ENCODE measurements around the gene CCDC92B.
A peak's percentile ranks its signal among the peaks of the same experiment; 100 is the strongest.

The CCDC92B gene

GRCh38 chr17:2778489-2778888 lies 29.0 kb upstream of the CCDC92B start:
- Histone ChIP-seq H3K27ac (ENCODE audit: insufficient read depth, low read depth, low read length, poor library complexity, severe bottlenecking) (no peak overlapping the region), H3K36me3 (ENCODE audit: control insufficient read depth, insufficient read depth, low read length) (no peaks in the 10 kb centered on the region), H3K4me1 (ENCODE audit: control insufficient read depth, insufficient read depth, low read length) (no peaks in the 10 kb centered on the region), H3K27me3 (ENCODE audit: control insufficient read depth, insufficient read depth, low read length, poor library complexity, severe bottlenecking) (peaks cover 25% of the 10 kb centered on the region), H3K9me3 (ENCODE audit: control insufficient read depth, low read length) (no peaks in the 10 kb centered on the region), H3K4me3 (ENCODE audit: insufficient read depth, low read depth, low read length) (no peak overlapping the region)
- WGBS, 2 experiments: 77 to 85% methylated on average over 6 of the region's 6 CpGs

GRCh38 chr17:2777242-2777867 lies 27.9 kb upstream of the CCDC92B start:
- Histone ChIP-seq H3K4me3 (ENCODE audit: insufficient read depth, low read depth, low read length) (peak overlapping the region; percentile 59), H3K9me3 (ENCODE audit: control insufficient read depth, low read length) (no peaks in the 10 kb centered on the region), H3K27ac (ENCODE audit: insufficient read depth, low read depth, low read length, poor library complexity, severe bottlenecking) (no peak overlapping the region), H3K27me3 (ENCODE audit: control insufficient read depth, insufficient read depth, low read length, poor library complexity, severe bottlenecking) (peaks cover 25% of the 10 kb centered on the region), H3K4me1 (ENCODE audit: control insufficient read depth, insufficient read depth, low read length) (no peaks in the 10 kb centered on the region), H3K36me3 (ENCODE audit: control insufficient read depth, insufficient read depth, low read length) (no peaks in the 10 kb centered on the region)
- 34 to 39% methylated on average over 11 of the region's 11 CpGs for WGBS, 2 experiments

- no peaks in the 10 kb centered on the region for H3K9me3 ChIP-seq (ENCODE audit: control insufficient read depth, low read length)
- no peak overlapping the region for H3K27ac ChIP-seq (ENCODE audit: insufficient read depth, low read depth, low read length, poor library complexity, severe bottlenecking)
- 1% methylated on average over 73 to 79 of the region's 80 CpGs for WGBS, 2 experiments
- peak overlapping the region; percentile 59 for H3K4me3 ChIP-seq (ENCODE audit: insufficient read depth, low read depth, low read length)
- H3K4me1 ChIP-seq (ENCODE audit: control insufficient read depth, insufficient read depth, low read length): no peaks in the 10 kb centered on the region
- peaks cover 25% of the 10 kb centered on the region for H3K27me3 ChIP-seq (ENCODE audit: control insufficient read depth, insufficient read depth, low read length, poor library complexity, severe bottlenecking)
- no peaks in the 10 kb centered on the region for H3K36me3 ChIP-seq (ENCODE audit: control insufficient read depth, insufficient read depth, low read length)
Observed at GRCh38 chr17:2776589-2777241, 27.3 kb upstream of the CCDC92B start.

- no peaks in the 10 kb centered on the region for H3K36me3 ChIP-seq (ENCODE audit: control insufficient read depth, insufficient read depth, low read length)
- no peak overlapping the region for H3K4me3 ChIP-seq (ENCODE audit: insufficient read depth, low read depth, low read length)
- H3K9me3 ChIP-seq (ENCODE audit: control insufficient read depth, low read length): no peaks in the 10 kb centered on the region
- H3K27ac ChIP-seq (ENCODE audit: insufficient read depth, low read depth, low read length, poor library complexity, severe bottlenecking): no peak overlapping the region
- 92 to 93% methylated on average over 6 of the region's 6 CpGs for WGBS, 2 experiments
- peaks cover 25% of the 10 kb centered on the region for H3K27me3 ChIP-seq (ENCODE audit: control insufficient read depth, insufficient read depth, low read length, poor library complexity, severe bottlenecking)
- no peaks in the 10 kb centered on the region for H3K4me1 ChIP-seq (ENCODE audit: control insufficient read depth, insufficient read depth, low read length)
Observed at GRCh38 chr17:2775206-2775605, 25.8 kb upstream of the CCDC92B start.

GRCh38 chr17:2770129-2770528 lies 20.7 kb upstream of the CCDC92B start:
- no peaks in the 10 kb centered on the region for H3K36me3 ChIP-seq (ENCODE audit: control insufficient read depth, insufficient read depth, low read length)
- no peaks in the 10 kb centered on the region for H3K4me1 ChIP-seq (ENCODE audit: control insufficient read depth, insufficient read depth, low read length)
- 86 to 88% methylated on average over 12 of the region's 12 CpGs for WGBS, 2 experiments
- no peaks in the 10 kb centered on the region for H3K9me3 ChIP-seq (ENCODE audit: control insufficient read depth, low read length)
- H3K4me3 ChIP-seq (ENCODE audit: insufficient read depth, low read depth, low read length): no peak overlapping the region
- no peak overlapping the region for H3K27ac ChIP-seq (ENCODE audit: insufficient read depth, low read depth, low read length, poor library complexity, severe bottlenecking)
- peaks cover 2% of the 10 kb centered on the region for H3K27me3 ChIP-seq (ENCODE audit: control insufficient read depth, insufficient read depth, low read length, poor library complexity, severe bottlenecking)

GRCh38 chr17:2758870-2759269 lies 9.4 kb upstream of the CCDC92B start:
- WGBS, 2 experiments: 85 to 87% methylated on average over 4 of the region's 4 CpGs
- H3K27ac ChIP-seq (ENCODE audit: insufficient read depth, low read depth, low read length, poor library complexity, severe bottlenecking): no peak overlapping the region
- no peaks in the 10 kb centered on the region for H3K36me3 ChIP-seq (ENCODE audit: control insufficient read depth, insufficient read depth, low read length)
- peaks cover 37% of the 10 kb centered on the region for H3K27me3 ChIP-seq (ENCODE audit: control insufficient read depth, insufficient read depth, low read length, poor library complexity, severe bottlenecking)
- H3K4me3 ChIP-seq (ENCODE audit: insufficient read depth, low read depth, low read length): no peak overlapping the region
- no peaks in the 10 kb centered on the region for H3K9me3 ChIP-seq (ENCODE audit: control insufficient read depth, low read length)
- no peaks in the 10 kb centered on the region for H3K4me1 ChIP-seq (ENCODE audit: control insufficient read depth, insufficient read depth, low read length)

GRCh38 chr17:2755891-2756724 lies 6.7 kb upstream of the CCDC92B start:
- Histone ChIP-seq H3K27me3 (ENCODE audit: control insufficient read depth, insufficient read depth, low read length, poor library complexity, severe bottlenecking) (peaks cover 54% of the 10 kb centered on the region), H3K36me3 (ENCODE audit: control insufficient read depth, insufficient read depth, low read length) (no peaks in the 10 kb centered on the region), H3K4me1 (ENCODE audit: control insufficient read depth, insufficient read depth, low read length) (no peaks in the 10 kb centered on the region), H3K27ac (ENCODE audit: insufficient read depth, low read depth, low read length, poor library complexity, severe bottlenecking) (no peak overlapping the region), H3K4me3 (ENCODE audit: insufficient read depth, low read depth, low read length) (peak overlapping the region; percentile 39), H3K9me3 (ENCODE audit: control insufficient read depth, low read length) (no peaks in the 10 kb centered on the region)
- 1% methylated on average over 45 to 46 of the region's 46 CpGs for whole genome bisulfite sequencing, 2 experiments

- H3K36me3 ChIP-seq (ENCODE audit: control insufficient read depth, insufficient read depth, low read length): no peaks in the 10 kb centered on the region
- no peaks in the 10 kb centered on the region for H3K9me3 ChIP-seq (ENCODE audit: control insufficient read depth, low read length)
- H3K27me3 ChIP-seq (ENCODE audit: control insufficient read depth, insufficient read depth, low read length, poor library complexity, severe bottlenecking): peaks cover 70% of the 10 kb centered on the region
- no peaks in the 10 kb centered on the region for H3K4me1 ChIP-seq (ENCODE audit: control insufficient read depth, insufficient read depth, low read length)
- 62 to 70% methylated on average over 2 of the region's 2 CpGs for WGBS, 2 experiments
- no peak overlapping the region for H3K4me3 ChIP-seq (ENCODE audit: insufficient read depth, low read depth, low read length)
- no peak overlapping the region for H3K27ac ChIP-seq (ENCODE audit: insufficient read depth, low read depth, low read length, poor library complexity, severe bottlenecking)
Observed at GRCh38 chr17:2751491-2751890, 2.0 kb upstream of the CCDC92B start.

GRCh38 chr17:2750721-2751120 lies 1.3 kb upstream of the CCDC92B start:
- Histone ChIP-seq H3K9me3 (ENCODE audit: control insufficient read depth, low read length) (no peaks in the 10 kb centered on the region), H3K4me3 (ENCODE audit: insufficient read depth, low read depth, low read length) (no peak overlapping the region), H3K27ac (ENCODE audit: insufficient read depth, low read depth, low read length, poor library complexity, severe bottlenecking) (no peak overlapping the region), H3K27me3 (ENCODE audit: control insufficient read depth, insufficient read depth, low read length, poor library complexity, severe bottlenecking) (peaks cover 62% of the 10 kb centered on the region), H3K4me1 (ENCODE audit: control insufficient read depth, insufficient read depth, low read length) (no peaks in the 10 kb centered on the region), H3K36me3 (ENCODE audit: control insufficient read depth, insufficient read depth, low read length) (no peaks in the 10 kb centered on the region)
- 86% methylated on average over 2 of the region's 2 CpGs for WGBS, 2 experiments

GRCh38 chr17:2749784-2750181 lies 331 bp upstream of the CCDC92B start:
- 0 to 2% methylated on average over 34 to 35 of the region's 35 CpGs for WGBS, 2 experiments
- Histone ChIP-seq H3K4me1 (ENCODE audit: control insufficient read depth, insufficient read depth, low read length) (no peaks in the 10 kb centered on the region), H3K27me3 (ENCODE audit: control insufficient read depth, insufficient read depth, low read length, poor library complexity, severe bottlenecking) (peaks cover 53% of the 10 kb centered on the region), H3K9me3 (ENCODE audit: control insufficient read depth, low read length) (no peaks in the 10 kb centered on the region), H3K27ac (ENCODE audit: insufficient read depth, low read depth, low read length, poor library complexity, severe bottlenecking) (no peak overlapping the region), H3K36me3 (ENCODE audit: control insufficient read depth, insufficient read depth, low read length) (no peaks in the 10 kb centered on the region), H3K4me3 (ENCODE audit: insufficient read depth, low read depth, low read length) (peak overlapping the region; percentile 7)

All from ectodermal cell (in vitro differentiated cells).